AG10803 (cell line): ENCODE data around the gene IBA57.
"Not testable (repeated sequence)": the region's sequence is repeated elsewhere in the genome, so short reads cannot be mapped to it uniquely, and the experiment has no call there.

Source experiments
- DNase-seq: peaks from one replicate; pipeline ENCODE4 v3.0.0; 2010; ENCODE audit warnings: low read depth
- H3K4me3 ChIP-seq: 2 replicates; pipeline ENCODE4 v1.5.1; 2011; ENCODE audit warnings: mild to moderate bottlenecking, low read length, control low read depth
- TF ChIP-seq, protein P1 (sequence below): conservative IDR thresholded peaks from 2 replicates; pipeline ENCODE4 v1.5.1; 2011; ENCODE audit warnings: mild to moderate bottlenecking, low read length, control low read depth, inconsistent platforms

The IBA57 gene

DNA sequence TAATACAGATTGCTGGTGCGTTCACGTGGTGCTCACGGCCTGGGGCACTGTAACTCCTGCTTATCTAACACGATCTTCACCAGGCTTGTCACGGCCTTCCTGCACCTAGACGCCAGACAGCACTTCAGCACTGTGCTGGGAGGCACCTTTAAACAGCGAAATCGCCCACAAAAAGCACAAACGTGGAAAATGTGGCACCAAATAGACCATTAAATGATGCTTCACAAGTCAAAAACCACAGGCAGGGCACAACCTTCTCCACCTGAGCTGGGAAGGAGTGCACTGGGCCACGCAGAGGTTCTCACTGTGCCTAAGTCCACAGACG lies 20.0 kb downstream of the IBA57 start:
- no peak overlapping the region for H3K4me3 ChIP-seq
- TF ChIP-seq, protein P1, sequence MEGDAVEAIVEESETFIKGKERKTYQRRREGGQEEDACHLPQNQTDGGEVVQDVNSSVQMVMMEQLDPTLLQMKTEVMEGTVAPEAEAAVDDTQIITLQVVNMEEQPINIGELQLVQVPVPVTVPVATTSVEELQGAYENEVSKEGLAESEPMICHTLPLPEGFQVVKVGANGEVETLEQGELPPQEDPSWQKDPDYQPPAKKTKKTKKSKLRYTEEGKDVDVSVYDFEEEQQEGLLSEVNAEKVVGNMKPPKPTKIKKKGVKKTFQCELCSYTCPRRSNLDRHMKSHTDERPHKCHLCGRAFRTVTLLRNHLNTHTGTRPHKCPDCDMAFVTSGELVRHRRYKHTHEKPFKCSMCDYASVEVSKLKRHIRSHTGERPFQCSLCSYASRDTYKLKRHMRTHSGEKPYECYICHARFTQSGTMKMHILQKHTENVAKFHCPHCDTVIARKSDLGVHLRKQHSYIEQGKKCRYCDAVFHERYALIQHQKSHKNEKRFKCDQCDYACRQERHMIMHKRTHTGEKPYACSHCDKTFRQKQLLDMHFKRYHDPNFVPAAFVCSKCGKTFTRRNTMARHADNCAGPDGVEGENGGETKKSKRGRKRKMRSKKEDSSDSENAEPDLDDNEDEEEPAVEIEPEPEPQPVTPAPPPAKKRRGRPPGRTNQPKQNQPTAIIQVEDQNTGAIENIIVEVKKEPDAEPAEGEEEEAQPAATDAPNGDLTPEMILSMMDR, result no peak
- DNase-seq, result no peak

DNA sequence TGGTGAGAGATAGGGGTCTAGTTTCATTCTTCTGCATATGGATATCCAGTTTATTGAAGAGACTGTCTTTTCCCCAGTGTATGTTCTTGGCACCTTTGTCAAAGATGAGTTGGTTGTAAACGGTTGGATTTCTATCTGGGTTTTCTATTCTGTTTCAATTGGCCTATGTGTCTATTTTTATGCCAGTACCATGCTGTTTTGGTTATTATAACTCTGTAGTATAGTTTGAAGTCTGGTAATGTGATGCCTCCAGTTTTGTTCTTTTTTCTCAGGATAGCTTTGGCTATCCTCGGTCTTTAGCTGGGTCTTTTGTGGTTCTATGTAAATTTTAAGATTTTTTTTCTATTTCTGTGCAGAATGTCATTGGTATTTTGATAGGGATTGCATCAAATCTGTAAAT lies 22.6 kb downstream of the IBA57 start:
- not testable (repeated sequence) for DNase-seq, H3K4me3 ChIP-seq

DNA sequence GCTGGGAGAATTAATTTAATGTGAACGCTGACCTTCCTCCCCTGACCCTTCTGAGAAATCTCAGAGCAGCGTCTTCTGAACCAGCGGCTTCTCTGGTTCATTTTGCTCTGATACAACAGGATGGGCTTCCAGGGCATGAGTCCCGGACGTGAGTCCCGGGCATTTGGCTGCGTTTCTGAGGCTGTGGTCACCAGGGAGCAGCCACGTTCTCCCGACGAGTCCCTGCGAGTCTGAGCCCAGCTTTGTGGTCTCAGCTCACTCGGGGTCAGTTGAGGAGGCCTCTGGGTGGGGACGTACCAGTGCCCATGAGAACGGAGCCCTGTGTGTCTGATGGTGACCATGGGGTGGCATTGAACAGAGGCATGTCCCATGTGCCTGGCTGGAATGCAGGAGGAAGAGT lies 24.6 kb downstream of the IBA57 start:
- TF ChIP-seq, protein P1, result no peak
- no peak for DNase-seq
- H3K4me3 ChIP-seq, result no peak overlapping the region

DNA sequence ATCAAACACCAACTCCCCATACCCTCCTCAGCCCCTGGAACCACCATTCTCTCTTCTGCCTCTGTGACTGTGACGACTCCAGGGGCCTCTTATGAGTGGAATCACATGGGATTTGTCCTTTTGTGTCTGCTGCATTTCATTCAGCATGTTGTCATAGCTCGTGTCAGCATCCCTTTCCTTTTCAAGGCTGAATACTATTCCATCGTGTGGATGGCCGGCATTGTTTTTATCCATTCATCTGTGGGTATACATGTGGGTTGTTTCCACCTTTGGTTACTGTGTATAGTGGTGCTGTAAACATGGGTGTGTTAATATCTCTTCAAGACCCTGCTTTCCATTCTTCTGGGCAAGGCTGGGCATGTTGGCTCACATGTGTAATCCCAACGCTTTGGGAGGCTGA lies 25.2 kb downstream of the IBA57 start:
- DNase-seq, result no peak
- H3K4me3 ChIP-seq, result no peak overlapping the region
- TF ChIP-seq, protein P1, result no peak

DNA sequence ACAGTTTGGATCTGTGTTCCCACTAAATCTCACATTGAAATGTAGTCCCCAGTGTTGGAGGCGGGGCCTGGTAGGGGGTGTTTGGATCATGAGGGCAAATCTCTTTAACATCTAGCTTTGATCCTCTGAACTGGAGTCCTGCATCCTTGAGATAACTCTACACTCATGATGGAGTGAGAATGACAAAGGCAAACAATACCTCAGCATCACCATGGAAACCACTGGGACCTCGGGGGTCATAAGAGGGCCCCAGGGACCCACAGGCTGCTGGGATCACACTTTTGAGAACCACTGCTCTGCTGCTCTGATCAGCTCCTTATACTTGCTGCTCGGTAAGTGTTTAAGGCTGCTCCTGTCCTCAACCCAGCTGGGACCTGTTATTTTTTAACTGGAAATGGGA lies 28.8 kb downstream of the IBA57 start:
- TF ChIP-seq, protein P1, result no peak
- DNase-seq, result no peak
- H3K4me3 ChIP-seq, result no peak overlapping the region

DNA sequence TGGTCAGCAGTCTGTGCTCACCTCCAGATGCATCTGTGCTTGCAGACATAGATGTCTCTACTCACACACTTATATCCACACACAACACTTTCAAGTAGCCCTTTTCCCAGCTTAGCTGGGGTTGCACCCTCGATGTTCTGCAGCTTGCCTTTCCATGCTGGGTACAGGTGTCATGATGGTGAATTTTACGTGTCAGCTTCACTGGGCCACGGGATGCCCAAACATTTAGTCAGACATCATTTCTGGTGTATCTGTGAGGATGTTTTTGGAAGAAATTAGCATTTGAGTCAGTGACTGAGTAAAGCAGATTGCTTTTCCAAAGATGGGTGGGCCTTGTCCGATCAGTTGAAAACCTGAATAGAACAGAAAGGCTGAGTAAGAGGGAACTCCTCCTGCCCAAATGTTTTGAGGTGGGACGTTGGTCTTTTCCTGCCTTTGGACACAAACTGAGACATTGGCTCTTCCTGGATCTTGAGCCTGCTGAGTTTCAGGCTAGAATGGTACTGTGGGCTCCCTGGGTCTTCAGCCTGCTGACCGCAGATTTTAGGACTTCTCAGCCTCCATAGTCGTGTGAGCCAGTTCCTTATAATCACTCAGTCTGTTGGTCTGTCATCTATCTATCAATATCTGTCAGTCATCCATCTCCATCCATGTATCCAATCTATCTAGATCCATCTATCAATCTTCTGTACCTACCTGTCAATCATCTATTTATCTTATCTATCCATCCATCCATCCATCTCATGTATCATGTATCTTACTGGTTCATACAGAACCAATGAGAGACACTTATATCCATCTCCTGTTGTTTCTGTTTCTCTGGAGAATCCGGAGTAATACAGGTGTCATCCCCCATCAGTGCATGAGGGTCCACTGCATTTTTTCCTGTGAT lies 29.6 kb downstream of the IBA57 start:
- TF ChIP-seq, protein P1, result no peak
- no peak overlapping the region for H3K4me3 ChIP-seq
- DNase-seq, result no peak

DNA sequence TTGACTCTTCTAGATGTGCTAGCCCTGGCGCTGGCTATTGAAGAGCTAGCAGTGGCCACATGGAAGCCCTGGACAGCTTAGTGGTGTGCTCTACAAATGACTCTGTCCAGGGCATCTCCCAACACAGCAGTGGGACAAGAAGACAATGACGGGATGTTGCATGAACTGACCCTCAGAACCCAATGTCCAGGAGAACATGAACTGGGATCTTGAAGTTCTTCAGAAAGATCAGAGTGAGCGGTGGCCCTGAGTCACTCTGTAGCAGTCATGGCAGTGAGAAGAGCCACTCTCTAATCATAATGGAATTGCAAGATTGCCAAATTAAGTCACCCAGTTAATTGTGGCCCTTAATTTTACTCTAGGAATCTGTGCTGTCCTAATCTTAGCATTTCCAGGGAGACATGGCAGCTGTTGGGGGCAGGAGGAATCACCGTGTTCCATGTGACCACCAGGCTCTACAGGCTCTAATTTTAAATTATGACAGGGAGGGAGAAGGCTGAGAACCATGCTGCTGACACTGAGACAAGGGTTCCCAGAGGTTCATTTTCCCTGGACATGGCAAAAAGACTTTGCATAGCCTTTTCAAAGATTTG lies 32.0 kb downstream of the IBA57 start:
- H3K4me3 ChIP-seq, result no peak overlapping the region
- TF ChIP-seq, protein P1, result no peak
- no peak for DNase-seq
